Stimulated activated CD8-positive, alpha-beta memory T cell treated with anti-CD3 and anti-CD28 coated beads, Interleukin-15, amount 100 ng/mL, for 1 hour (primary cell): ENCODE results near the gene BCL2A1.
"Not testable (repeated sequence)": the region's sequence is repeated elsewhere in the genome, so short reads cannot be mapped to it uniquely, and the experiment has no call there.

Experiments
- DNase-seq: peaks from one replicate; pipeline ENCODE4 v3.0.0-alpha.2; 2020; ENCODE audit warnings: low read depth

Gene BCL2A1

GRCh38 chr15:79989183-79989582, 18.2 kb upstream of the BCL2A1 start:
- no peak for DNase-seq

- DNase-seq = no peak
These were observed 17.6 kb upstream of the BCL2A1 start for GRCh38 chr15:79988448-79989117.

- no peak for DNase-seq
These were observed 17.0 kb upstream of the BCL2A1 start for GRCh38 chr15:79987969-79988368.

DNA sequence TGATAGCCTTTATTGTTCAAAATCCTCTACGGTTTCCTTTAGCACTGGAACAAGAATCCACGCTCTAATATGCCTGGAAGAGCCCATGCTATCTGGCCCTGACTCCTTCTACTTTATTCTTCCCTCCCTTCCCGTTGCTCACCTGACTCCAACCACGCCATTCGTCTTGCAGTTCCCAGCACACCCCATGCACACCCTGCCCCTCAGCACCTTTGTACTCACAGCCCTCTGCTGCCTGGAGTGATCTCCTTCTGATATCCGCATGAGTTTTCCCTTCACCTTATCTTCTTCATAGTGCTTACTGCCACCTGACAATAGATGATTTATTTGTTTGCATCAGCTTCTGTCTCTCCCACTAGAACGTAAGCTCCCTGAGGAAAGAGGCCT, 16.6 kb upstream of the BCL2A1 start:
- no peak for DNase-seq

GRCh38 chr15:79981831-79982455, 10.9 kb upstream of the BCL2A1 start:
- DNase-seq = no peak

DNA sequence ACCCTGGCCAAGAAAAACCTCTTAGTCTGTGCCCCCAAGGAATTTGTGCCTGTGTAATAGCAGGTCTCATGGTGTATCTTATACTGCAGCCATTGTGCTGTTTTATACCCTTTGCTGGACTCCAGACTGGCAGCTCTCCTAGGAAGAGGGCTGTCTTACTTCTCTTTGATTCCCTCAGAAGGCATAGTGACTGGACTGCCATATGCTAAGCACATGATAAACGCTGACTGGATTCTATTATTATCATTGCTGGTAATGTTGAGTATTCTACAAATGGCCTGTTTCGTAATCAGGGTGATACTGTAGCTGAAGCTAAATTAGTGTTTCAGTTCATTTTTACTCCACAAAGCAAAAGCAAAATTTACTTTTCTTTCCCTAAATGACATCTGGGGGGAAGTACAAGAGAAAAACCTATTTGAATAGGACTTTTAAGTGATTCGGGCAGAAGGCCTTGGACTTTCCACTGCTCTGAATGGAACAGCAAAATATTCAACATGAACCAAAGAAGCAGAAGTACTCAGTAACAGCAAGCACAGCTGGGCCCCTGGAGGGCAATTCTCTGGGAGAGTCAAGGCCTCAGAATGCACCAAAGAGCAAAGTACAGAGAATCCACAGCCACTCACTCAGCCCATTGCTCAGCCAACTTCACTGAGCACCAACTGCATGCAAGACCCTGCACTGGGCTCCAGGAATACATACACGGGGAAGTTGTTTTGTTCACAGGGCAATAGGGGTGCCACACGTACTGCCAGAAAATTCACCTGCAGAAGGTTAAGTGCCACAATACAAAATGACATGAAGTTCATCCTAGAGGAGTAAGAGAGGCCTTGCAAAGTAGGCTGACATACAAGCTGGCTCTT, 7.9 kb upstream of the BCL2A1 start:
- DNase-seq = no peak

DNA sequence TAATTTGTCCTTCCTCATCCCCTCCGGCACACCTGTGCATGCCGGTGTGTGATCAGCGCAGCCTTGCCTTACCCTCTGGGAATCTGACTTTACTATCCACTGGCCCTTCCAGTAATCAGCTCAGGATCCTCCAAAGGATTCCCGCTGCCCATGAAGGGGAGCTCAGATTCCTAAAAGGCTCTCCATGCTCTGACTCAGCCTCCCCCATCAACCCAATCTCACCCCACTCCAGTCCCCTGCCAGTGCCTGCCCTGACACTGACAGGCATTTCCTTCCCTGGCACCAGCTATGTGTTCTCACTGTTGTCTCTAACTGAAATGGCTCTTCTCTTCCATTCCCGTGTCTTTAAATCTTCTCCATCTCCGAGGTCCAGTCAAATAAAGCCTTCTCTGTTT, 7.3 kb upstream of the BCL2A1 start:
- DNase-seq = no peak

- no peak for DNase-seq
These were observed 6.5 kb upstream of the BCL2A1 start for GRCh38 chr15:79977431-79978054.

GRCh38 chr15:79973456-79974195, 2.6 kb upstream of the BCL2A1 start:
- no peak for DNase-seq

- no peak for DNase-seq
These were observed 1.9 kb upstream of the BCL2A1 start for GRCh38 chr15:79972863-79973262.

DNA sequence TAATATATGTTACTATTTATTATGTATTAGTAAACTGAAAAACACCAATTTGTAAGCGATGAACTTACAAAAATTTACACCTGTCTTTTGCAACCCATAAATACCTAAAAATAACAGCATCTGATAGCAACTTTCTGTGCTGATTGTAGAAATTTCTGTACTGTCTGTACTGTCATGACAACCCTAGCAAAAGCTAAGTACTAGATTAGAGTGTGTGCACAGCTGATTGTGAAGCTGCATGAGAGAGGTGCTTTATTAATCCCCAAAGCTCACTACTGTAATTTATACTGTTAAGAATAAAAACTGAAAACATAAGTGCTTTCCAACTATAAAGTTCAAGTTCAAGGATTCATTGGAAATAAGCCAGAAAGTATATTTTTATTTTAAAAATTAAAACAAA, 815 bp downstream of the BCL2A1 start:
- DNase-seq = no peak

DNA sequence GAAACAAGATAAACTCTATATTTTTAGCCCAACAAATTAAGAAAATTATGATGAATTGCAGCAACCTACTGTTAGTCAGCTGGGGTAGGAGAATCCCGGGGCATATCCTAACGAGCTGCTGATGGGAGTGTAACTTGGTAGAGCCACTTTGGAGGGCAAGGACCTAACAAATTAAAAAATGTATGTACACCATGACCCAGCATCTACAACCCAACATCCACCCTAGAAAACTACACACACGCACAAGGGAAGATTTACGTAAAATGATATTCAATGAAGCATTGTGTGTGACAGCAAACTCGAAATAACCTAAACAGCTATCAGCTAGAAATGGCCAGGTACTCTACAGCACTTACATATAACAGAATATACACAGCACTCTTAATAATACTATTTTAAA, 1.9 kb downstream of the BCL2A1 start:
- DNase-seq = no peak

DNA sequence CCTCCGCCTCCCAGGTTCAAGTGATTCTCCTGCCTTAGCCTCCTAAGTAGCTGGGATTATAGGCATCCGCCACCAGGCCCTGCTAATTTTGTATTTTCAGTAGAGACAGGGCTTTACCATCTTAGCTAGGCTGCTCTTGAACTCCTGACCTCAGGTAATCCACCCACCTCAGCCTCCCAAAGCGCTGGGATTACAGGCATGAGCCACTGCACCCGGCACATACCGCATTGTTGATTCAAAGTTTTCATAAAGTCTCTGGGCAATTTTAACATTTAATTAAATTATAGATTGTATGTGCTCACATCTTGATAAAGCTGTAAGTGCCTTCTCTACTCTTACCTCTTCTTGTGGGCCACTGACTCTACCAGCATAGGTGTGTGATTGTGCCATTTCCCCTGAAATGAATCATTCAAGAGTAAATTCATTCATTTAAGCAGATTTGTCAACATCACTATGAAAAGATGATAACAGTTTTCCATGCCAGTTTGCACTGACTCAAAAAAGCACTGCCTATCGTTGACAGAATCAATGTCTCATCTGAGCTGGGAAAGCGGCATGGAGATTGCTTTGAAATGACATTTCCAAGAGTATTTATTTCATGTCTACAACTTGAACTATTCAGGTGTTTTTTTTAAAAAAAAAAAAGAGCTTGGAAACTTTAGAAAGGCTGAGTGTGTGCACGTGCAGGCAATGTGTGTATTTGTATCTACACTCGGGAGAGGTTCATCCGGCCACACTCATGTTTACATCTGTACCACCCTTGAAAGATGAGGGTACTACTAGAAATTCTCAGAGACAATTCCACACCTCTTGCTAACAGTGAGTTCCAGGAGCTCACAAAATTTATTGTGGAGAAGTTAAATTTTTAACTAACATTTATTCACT, 3.5 kb downstream of the BCL2A1 start:
- DNase-seq = no peak

DNA sequence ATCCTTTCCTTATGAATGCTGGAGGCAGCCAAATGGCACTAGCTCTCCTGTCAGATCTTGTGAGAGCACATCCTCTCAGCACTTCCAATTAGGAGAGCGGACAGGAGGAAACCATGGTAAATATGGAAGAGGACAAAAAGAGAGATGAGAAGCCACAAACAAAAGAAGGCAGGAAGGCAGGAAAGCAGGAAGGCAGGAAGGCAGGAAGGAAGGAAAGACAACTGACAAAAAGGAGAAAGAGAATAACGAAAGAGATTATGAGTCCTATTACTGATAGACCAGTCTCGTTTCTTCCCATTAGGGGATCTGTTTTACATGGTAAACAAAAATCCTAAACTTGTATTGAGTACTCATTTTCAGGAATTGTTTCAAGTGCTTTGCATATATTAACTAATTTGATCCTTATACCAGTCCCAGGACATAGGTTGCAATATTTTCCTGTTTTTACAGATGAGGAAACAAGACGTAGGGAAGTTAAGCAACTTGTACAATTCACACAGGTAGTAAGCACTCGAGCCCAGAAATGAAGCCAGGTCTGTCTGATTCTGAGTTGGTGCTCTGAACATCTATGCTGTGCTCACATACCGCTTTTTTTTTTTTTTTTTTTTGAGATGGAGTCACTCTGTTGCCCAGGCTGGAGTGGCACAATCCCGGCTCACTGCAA, 4.2 kb downstream of the BCL2A1 start:
- DNase-seq = no peak

DNA sequence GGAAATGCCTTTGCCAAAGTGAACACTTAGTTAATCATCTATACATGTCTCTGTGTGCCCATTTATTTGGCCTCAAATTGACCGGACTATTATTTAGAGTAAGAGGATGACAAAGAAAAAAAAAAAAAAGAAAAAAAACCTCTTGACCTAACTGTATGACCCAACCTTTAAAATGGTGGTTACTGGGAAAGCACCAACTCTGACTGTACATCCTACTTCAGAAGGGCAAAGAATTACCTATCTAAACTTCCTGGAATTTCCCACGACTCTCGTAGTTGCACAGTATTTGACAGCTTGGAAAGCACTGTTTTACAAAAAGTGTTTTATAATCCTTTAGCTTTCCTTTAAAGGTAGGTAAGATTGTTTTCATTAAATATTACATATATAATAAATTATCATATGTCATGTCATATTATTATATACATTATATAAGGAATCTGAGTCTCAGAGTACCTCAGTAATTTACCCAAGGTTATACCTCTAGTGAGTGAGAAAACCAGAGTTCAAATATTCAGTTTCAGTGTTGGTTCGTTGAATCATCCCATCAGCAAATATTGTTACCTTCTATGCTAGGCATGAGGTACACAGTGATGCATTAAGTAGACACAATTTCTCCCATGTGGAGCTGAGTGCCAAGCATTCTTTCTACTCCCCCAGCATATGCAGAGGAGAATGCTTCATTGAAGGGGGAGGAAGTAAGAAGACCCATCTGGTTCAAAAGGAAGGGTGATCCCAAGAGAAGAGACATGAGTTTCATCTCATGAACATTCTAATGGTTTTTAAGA, 5.0 kb downstream of the BCL2A1 start:
- DNase-seq = no peak

- no peak for DNase-seq
These were observed 6.7 kb downstream of the BCL2A1 start for GRCh38 chr15:79964232-79964805.

DNA sequence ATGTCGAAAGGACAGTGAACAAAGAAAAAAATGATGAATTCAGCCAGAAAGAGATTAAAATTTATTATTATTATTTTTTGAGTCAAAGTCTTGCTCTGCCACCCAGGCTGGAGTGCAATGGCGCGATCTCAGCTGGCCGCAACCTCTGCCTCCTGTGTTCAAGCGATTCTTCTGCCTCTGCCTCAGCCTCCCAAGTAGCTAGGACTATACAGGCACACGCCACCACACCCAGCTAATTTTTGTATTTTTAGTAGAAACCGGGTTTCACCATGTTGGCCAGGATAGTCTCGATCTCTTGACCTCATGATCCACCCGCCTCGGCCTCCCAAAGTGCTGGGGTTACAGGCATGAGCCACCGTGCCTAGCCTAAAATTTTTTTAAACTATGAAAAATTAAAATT, 8.1 kb downstream of the BCL2A1 start:
- not testable (repeated sequence) for DNase-seq

- DNase-seq = no peak
These were observed 8.8 kb downstream of the BCL2A1 start for GRCh38 chr15:79962178-79962577.

GRCh38 chr15:79960502-79961212, 10.3 kb downstream of the BCL2A1 start:
- DNase-seq = no peak
